Measurements from ENCODE around the gene SLC2A5. TPM values are rescaled to one million over a fixed set of nuclear protein-coding genes. Genes with fewer than 3 reads are reported as not detected.

The SLC2A5 gene
- total and polyA plus RNA-seq, 2 donors (not counting 3 experiments of a cell fraction or from before 2014, with no cell fraction given) = not detected

DNA sequence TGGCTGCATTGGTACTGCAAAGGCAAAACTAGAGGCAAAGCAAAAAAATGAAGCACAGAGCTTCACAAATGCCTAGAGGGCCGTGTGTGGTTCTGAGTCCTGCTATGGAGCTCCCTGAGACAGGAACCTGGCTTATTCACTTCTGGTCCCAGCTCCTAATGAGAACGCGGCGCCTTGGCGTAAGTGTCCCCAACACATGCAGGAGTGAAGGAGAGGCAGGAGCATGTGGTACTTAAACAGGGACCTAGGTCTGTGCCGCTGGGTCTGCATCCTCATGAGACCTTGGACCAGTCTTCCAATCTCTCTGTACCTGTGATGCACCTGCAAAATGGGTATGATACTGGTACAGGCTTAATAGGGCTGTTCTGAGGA lies 28.8 kb downstream of the SLC2A5 start:
- POLR2A ChIA-PET = no interaction called here
- dilution Hi-C loops (cut with MboI; ENCODE audit: extremely low pct_ligation_motif_present, low sequenced_read_pairs) = no loop called here

More for the DNA sequence above, 28.8 kb downstream of the SLC2A5 start:
- Histone ChIP-seq H3K9me1 (replicated peaks; ENCODE audit: control insufficient read depth, extremely low read depth, insufficient read depth, low read length) (no peaks in the 10 kb centered on the region), H3K4me3 (replicated peaks in 1 of 3; ENCODE audit: insufficient read depth in 1 of 3, low read depth in 1 of 3, low read length in 3 of 3) (no peak overlapping the region), H3K9me3 (replicated peaks; ENCODE audit: control insufficient read depth, insufficient read depth, low read length) (no peaks in the 10 kb centered on the region), H4K20me1 (replicated peaks; ENCODE audit: control insufficient read depth, extremely low read depth, insufficient read depth, low read length) (no peaks in the 10 kb centered on the region), H3K9ac (replicated peaks; ENCODE audit: extremely low read depth, insufficient read depth, low read length) (no peak overlapping the region), H3K36me3 (ENCODE audit: control insufficient read depth in 2 of 2, extremely low read depth in 1 of 2, insufficient read depth in 2 of 2, low read length in 2 of 2) (no peaks in the 10 kb centered on the region), H3K27ac (ENCODE audit: insufficient read depth, low read depth, low read length) (no peak overlapping the region), H3K27me3 (ENCODE audit: control insufficient read depth in 2 of 2, insufficient read depth in 2 of 2, low read length in 2 of 2) (peaks cover 5 to 12% of the 10 kb centered on the region in 2 experiments), H3K4me1 (ENCODE audit: control insufficient read depth, extremely low read depth, insufficient read depth, low read length) (no peaks in the 10 kb centered on the region), H2AFZ (ENCODE audit: low read depth, low read length) (no peak overlapping the region), H3K4me2 (ENCODE audit: insufficient read depth, low read length) (no peak overlapping the region), H3K79me2 (ENCODE audit: control insufficient read depth, insufficient read depth, low read length) (no peaks in the 10 kb centered on the region)
- CTCF ChIA-PET = interaction anchor here (0.8 to 1.0 kb wide), 2 partner anchors 36 to 40 kb away, joined by 3 to 7 read pairs; no protein-coding TSS in a partner anchor
- intact Hi-C loops (cut with micrococcal nuclease) = no loop called here
- DNase-seq (ENCODE audit: low read depth, low spot score) = no peak
- no peak for FAIRE-seq
- TF ChIP-seq GATA2 (IDR thresholded peaks at IDR 0.05; ENCODE audit: insufficient read depth, insufficient read length, low read depth, low read length) (no peak), CTCF (IDR thresholded peaks at IDR 0.05; ENCODE audit: extremely low read depth in 1 of 2, insufficient read depth in 1 of 2, low read depth in 1 of 2, low read length in 2 of 2) (no peak), POLR2A (IDR thresholded peaks at IDR 0.05; ENCODE audit: low read depth, low read length) (no peak), MYC (IDR thresholded peaks at IDR 0.05; ENCODE audit: low read depth, low read length) (no peak), POLR2AphosphoS5 (IDR thresholded peaks at IDR 0.05; ENCODE audit: insufficient read depth, low read depth, low read length) (no peak), JUN (IDR thresholded peaks at IDR 0.05; ENCODE audit: borderline replicate concordance, insufficient read depth, insufficient read length, low read depth) (no peak), MAX (IDR thresholded peaks at IDR 0.05; ENCODE audit: insufficient read depth, insufficient read length) (no peak), EZH2 (IDR thresholded peaks at IDR 0.05; ENCODE audit: borderline replicate concordance, low read depth, low read length, severe bottlenecking) (no peak), FOS (IDR thresholded peaks at IDR 0.05; ENCODE audit: borderline replicate concordance, insufficient read depth, low read length) (no peak)
- no TSS peak for BruUV-seq (replicated peaks)

All from endothelial cell of umbilical vein (primary cell).